Esophagus muscularis mucosa (tissue), 4 donors: Measurements from ENCODE around the gene TMC5. TPM values are rescaled to one million over a fixed set of nuclear protein-coding genes. Genes with fewer than 3 reads are reported as not detected.

ENCODE experiments used
- DNase-seq: peaks from one replicate; pipeline ENCODE4 v3.0.0-alpha.2; 2017; ENCODE audit errors: extremely low spot score
- H3K27ac ChIP-seq, 4 donors: fragments of 200-600 bp; sonication (generic); replicated peaks in 1 of 4; 1 replicate in 3 of 4; 2 replicates in 1 of 4; pipeline ENCODE4 v1.5.1; 2016 to 2019; ENCODE audit warnings: mild to moderate bottlenecking in 1 of 4
- H3K27me3 ChIP-seq, 4 donors: fragments of 200-600 bp; sonication (generic); one replicate each; pipeline versions ENCODE4 v1.5.1 to v1.6.0; 2016 to 2019
- H3K36me3 ChIP-seq, 4 donors: fragments of 200-600 bp; sonication (generic); one replicate each; pipeline ENCODE4 v1.5.1; 2016 to 2019
- H3K4me1 ChIP-seq, 4 donors: fragments of 200-600 bp; sonication (generic); one replicate each; pipeline ENCODE4 v1.5.1; 2016 to 2019
- H3K4me3 ChIP-seq, 4 donors: fragments of 200-600 bp; sonication (generic); 1 replicate in 2 of 4; 2 replicates in 2 of 4; pipeline ENCODE4 v1.5.1; 2016 to 2019; ENCODE audit warnings: mild to moderate bottlenecking in 4 of 4, moderate library complexity in 1 of 4
- H3K9me3 ChIP-seq, 4 donors: fragments of 200-600 bp; sonication (generic); 1 replicate in 3 of 4; 2 replicates in 1 of 4; pipeline ENCODE4 v1.5.1; 2016 to 2019
- EP300 ChIP-seq: sonication (generic); formaldehyde crosslinking; IDR thresholded peaks from one replicate; pipeline ENCODE4 v1.6.1; 2017; ENCODE audit warnings: antibody characterized with exemption
- POLR2A ChIP-seq: fragments of 450-650 bp; IDR thresholded peaks from one replicate; pipeline ENCODE4 v1.6.1; 2017; ENCODE audit warnings: antibody characterized with exemption, moderate library complexity, mild to moderate bottlenecking, low read depth
- POLR2AphosphoS5 ChIP-seq, 2 donors: sonication (generic); formaldehyde crosslinking; IDR thresholded peaks; one replicate each; pipeline ENCODE4 v1.6.1; 2017; ENCODE audit warnings: antibody characterized with exemption in 2 of 2
- WGBS: methylation state at CpG from one replicate; pipeline ENCODE4 v1.1.5; 2018; 5-methylcytosine and 5-hydroxymethylcytosine counted together
- intact Hi-C: fragments of 100-400 bp; cut with DNase I; formaldehyde crosslinking; loops from one replicate; pipeline ENCODE4 v1.15.1; 2023
- total RNA-seq, 4 donors: library from RNA; depleted of rRNA; stranded (reverse); fragments of >200 nt; gene quantifications; one replicate each; pipeline versions ENCODE4 v1.1.0 to v1.2.1, GENCODE V29; 2016
- TF ChIP-seq, protein P1 (sequence below), 3 experiments: fragments of 200-600 bp in 2 of 3; fragments of 450-650 bp in 1 of 3; sonication (generic) in 2 of 3; IDR thresholded peaks; one replicate each; pipeline ENCODE4 v1.5.1; 2017 to 2019; ENCODE audit warnings: antibody characterized with exemption in 3 of 3, mild to moderate bottlenecking in 2 of 3, moderate library complexity in 1 of 3

The TMC5 gene
- total RNA-seq, 4 donors from 2014 or later: under 0.01 to 0.42 (median 0.12) TPM

DNA sequence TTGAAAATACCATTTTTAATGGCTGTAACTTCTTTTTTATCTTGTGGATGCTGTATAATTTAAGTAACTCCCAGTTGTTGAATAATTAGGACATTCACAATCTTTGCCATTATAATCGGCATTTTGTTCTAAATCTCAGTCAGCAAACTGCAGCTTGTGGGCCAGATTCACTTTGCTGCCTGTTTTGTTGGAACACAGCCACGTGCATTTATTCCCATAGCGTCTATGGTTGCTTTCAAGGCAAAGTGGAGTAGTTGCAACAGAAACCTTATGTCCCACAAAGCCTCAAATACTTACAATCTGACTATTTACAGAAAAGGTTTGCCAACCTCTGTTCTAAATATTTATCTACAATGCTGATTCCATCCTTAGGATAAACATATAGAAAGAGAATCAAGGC, 39.2 kb upstream of the TMC5 start:
- intact Hi-C loops: loop anchor here (5.0 kb wide), 1 partner anchor 396 kb away; the partner anchor contains the start of gene TMC7
- no peaks in the 10 kb centered on the region for H3K9me3 ChIP-seq
- no peak for TF ChIP-seq EP300
- no peak for TF ChIP-seq POLR2AphosphoS5 (IDR thresholded peaks at IDR 0.05)
- TF ChIP-seq, protein P1, sequence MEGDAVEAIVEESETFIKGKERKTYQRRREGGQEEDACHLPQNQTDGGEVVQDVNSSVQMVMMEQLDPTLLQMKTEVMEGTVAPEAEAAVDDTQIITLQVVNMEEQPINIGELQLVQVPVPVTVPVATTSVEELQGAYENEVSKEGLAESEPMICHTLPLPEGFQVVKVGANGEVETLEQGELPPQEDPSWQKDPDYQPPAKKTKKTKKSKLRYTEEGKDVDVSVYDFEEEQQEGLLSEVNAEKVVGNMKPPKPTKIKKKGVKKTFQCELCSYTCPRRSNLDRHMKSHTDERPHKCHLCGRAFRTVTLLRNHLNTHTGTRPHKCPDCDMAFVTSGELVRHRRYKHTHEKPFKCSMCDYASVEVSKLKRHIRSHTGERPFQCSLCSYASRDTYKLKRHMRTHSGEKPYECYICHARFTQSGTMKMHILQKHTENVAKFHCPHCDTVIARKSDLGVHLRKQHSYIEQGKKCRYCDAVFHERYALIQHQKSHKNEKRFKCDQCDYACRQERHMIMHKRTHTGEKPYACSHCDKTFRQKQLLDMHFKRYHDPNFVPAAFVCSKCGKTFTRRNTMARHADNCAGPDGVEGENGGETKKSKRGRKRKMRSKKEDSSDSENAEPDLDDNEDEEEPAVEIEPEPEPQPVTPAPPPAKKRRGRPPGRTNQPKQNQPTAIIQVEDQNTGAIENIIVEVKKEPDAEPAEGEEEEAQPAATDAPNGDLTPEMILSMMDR (IDR thresholded peaks at IDR 0.05): no peak
- no peak for TF ChIP-seq POLR2A

GRCh38 chr16:19379838-19380237, 37.8 kb upstream of the TMC5 start:
- WGBS: 57% methylated on average over 2 of the region's 2 CpGs
- H3K4me1 ChIP-seq: peaks cover 0 to 11% (median 9%) of the 10 kb centered on the region in 4 donors
- no peak for DNase-seq

More for the DNA sequence above, 39.2 kb upstream of the TMC5 start:
- DNase-seq: no peak
- H3K36me3 ChIP-seq: no peaks in the 10 kb centered on the region
- 73% methylated on average over 3 of the region's 3 CpGs for WGBS
- H3K27ac ChIP-seq: no peak overlapping the region
- no peaks in the 10 kb centered on the region for H3K27me3 ChIP-seq
- H3K4me3 ChIP-seq: no peak overlapping the region
- H3K4me1 ChIP-seq: peaks cover 0 to 11% (median 9%) of the 10 kb centered on the region in 4 donors

DNA sequence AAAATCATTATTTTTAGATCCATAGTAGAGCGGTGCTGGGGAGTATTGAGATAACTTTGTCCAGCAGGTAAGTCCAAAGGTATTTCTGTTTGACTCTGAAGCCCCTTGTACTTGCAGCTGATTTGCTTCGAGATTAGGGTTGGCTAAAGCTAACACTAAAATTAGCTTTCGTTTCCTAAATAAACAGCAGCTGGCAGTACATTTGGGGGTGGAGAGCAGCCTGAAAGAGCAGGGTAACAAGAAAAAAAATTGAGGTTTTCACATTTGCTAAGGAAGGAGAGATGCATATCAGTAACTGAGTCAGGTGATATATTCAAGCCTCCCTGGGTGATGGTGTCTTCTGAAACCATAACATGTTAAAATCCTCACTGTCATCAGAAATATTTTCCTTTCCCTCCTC, 37.4 kb upstream of the TMC5 start:
- Histone ChIP-seq H3K9me3 (no peaks in the 10 kb centered on the region), H3K27ac (no peak overlapping the region), H3K27me3 (no peaks in the 10 kb centered on the region), H3K36me3 (no peaks in the 10 kb centered on the region), H3K4me1 (peaks cover 0 to 11% (median 9%) of the 10 kb centered on the region in 4 donors), H3K4me3 (no peak overlapping the region)
- 26% methylated on average over 3 of the region's 3 CpGs for WGBS
- TF ChIP-seq POLR2AphosphoS5 (IDR thresholded peaks at IDR 0.05) (no peak), POLR2A (no peak)
- no peak for DNase-seq
- intact Hi-C loops: no loop called here

More at GRCh38 chr16:19379838-19380237, 37.8 kb upstream of the TMC5 start:
- no peak overlapping the region for H3K4me3 ChIP-seq
- TF ChIP-seq POLR2A (no peak), POLR2AphosphoS5 (IDR thresholded peaks at IDR 0.05) (no peak), EP300 (no peak)
- TF ChIP-seq, protein P1 (IDR thresholded peaks at IDR 0.05): no peak
- no peaks in the 10 kb centered on the region for H3K36me3 ChIP-seq
- H3K27ac ChIP-seq: no peak overlapping the region
- no peaks in the 10 kb centered on the region for H3K27me3 ChIP-seq
- intact Hi-C loops: loop anchor here (5.0 kb wide), 1 partner anchor 398 kb away; the partner anchor contains the start of gene TMC7
- H3K9me3 ChIP-seq: no peaks in the 10 kb centered on the region

GRCh38 chr16:19382084-19382801, 35.4 kb upstream of the TMC5 start:
- Histone ChIP-seq H3K9me3 (peaks cover 0 to 2% (median under 1%) of the 10 kb centered on the region in 4 donors), H3K4me1 (peaks cover 0 to 11% (median 9%) of the 10 kb centered on the region in 4 donors), H3K4me3 (no peak overlapping the region), H3K27me3 (peaks cover 0 to 2% (median 0%) of the 10 kb centered on the region in 4 donors), H3K36me3 (no peaks in the 10 kb centered on the region), H3K27ac (no peak overlapping the region)
- intact Hi-C loops: no loop called here
- no peak for TF ChIP-seq EP300
- no peak for TF ChIP-seq POLR2A
- TF ChIP-seq POLR2AphosphoS5 (IDR thresholded peaks at IDR 0.05): no peak
- TF ChIP-seq, protein P1 (IDR thresholded peaks at IDR 0.05): no peak
- DNase-seq: no peak
- 62% methylated on average over 2 of the region's 2 CpGs for WGBS
